GM12891 (cell line): ENCODE results near the gene C17orf50. TPM values are rescaled to one million over a fixed set of nuclear protein-coding genes. Genes with fewer than 3 reads are reported as not detected.

Source experiments
- DNase-seq: peaks from one replicate; pipeline ENCODE4 v3.0.0; 2011; ENCODE audit warnings: low spot score; ENCODE audit not compliant: insufficient read length
- FAIRE-seq: peaks from 2 replicates; lab custom pipeline; 2011; peaks lifted over from hg19 to GRCh38; lab: Jason Lieb, UNC
- PAX5 ChIP-seq: IDR thresholded peaks from 2 replicates; pipeline ENCODE4 v1.6.1; 2011; ENCODE audit warnings: low read length, moderate library complexity, mild to moderate bottlenecking; ENCODE audit not compliant: insufficient read depth, severe bottlenecking
- POLR2A ChIP-seq: IDR thresholded peaks from 2 replicates; pipeline ENCODE4 v1.6.1; 2011; ENCODE audit warnings: low read depth, low read length, control low read depth
- POLR2AphosphoS5 ChIP-seq: IDR thresholded peaks from 2 replicates; pipeline ENCODE4 v1.6.1; 2011; ENCODE audit warnings: low read depth, low read length, control low read depth
- POU2F2 ChIP-seq: IDR thresholded peaks from 2 replicates; pipeline ENCODE4 v1.6.1; 2011; ENCODE audit warnings: low read depth, mild to moderate bottlenecking, control low read depth, low read length, moderate library complexity
- SPI1 ChIP-seq: IDR thresholded peaks from 2 replicates; pipeline ENCODE4 v1.6.1; 2011; ENCODE audit warnings: low read depth, low read length, control low read depth
- TAF1 ChIP-seq: IDR thresholded peaks from 2 replicates; pipeline ENCODE4 v1.6.1; 2011; ENCODE audit warnings: low read depth, low read length, control low read depth
- polyA plus RNA-seq: library from polyadenylated mRNA; unstranded; fragments of >200 nt; gene quantifications from one replicate; pipeline ENCODE4 v1.2.1, GENCODE V29; 2012; ENCODE audit warnings: low read depth, missing spikeins, inconsistent platforms; ENCODE audit not compliant: missing spikeins

Gene C17orf50
- polyA plus RNA-seq: not detected

DNA sequence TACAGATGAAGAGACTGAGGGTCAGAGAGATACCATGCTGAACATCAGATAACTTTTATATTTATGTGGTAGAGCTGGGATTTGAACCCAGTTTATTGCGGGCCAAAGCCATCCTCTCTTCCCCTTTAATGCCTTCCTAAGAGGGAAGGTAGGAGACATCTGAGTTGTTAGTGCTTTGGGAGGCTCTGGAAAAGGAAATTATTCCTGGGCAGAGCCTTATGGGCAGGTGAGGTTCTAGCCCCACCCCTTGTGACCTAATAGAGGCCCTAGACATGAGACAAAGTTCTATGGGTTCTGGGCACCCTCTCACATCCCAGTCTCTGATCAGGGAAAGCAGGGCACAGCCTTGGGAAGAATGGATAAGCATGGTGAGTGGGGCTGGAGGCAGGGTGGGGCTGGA lies at the start of gene C17orf50:
C17orf50 (plus strand) TSS at position 301 of the 400 bp plus-strand sequence; CDS start at position 356, 55 bp downstream.
- TF ChIP-seq SPI1: no peak
- TF ChIP-seq POLR2A: no peak
- TF ChIP-seq PAX5: no peak
- TF ChIP-seq POLR2AphosphoS5: no peak
- no peak for TF ChIP-seq TAF1
- no peak for TF ChIP-seq POU2F2
- no peak for DNase-seq
- no peak for FAIRE-seq

DNA sequence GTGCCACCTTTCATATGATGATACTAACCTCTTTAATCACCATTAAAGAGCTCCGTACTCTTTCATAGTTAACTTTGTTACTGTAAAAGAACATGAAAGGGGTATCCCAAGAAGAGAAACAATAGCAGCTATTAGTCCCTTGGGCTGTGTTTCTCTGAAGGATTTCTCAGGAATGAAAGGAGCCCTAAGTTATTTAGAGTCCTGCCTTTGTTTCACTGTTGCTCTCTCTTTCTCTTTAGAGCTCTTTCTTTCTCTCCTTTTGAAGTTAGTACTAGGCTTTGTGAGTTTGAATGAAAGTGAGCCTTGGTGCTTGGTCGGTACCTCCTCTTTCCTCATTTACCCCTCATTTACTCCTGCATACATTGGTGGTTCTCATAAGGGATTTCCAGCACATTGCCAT lies 49.7 kb upstream of the C17orf50 start:
- FAIRE-seq (no peak), DNase-seq (no peak)
- no peak for TF ChIP-seq TAF1
- no peak for TF ChIP-seq PAX5
- TF ChIP-seq POU2F2: no peak
- TF ChIP-seq POLR2AphosphoS5: no peak
- TF ChIP-seq POLR2A: no peak
- TF ChIP-seq SPI1: no peak

DNA sequence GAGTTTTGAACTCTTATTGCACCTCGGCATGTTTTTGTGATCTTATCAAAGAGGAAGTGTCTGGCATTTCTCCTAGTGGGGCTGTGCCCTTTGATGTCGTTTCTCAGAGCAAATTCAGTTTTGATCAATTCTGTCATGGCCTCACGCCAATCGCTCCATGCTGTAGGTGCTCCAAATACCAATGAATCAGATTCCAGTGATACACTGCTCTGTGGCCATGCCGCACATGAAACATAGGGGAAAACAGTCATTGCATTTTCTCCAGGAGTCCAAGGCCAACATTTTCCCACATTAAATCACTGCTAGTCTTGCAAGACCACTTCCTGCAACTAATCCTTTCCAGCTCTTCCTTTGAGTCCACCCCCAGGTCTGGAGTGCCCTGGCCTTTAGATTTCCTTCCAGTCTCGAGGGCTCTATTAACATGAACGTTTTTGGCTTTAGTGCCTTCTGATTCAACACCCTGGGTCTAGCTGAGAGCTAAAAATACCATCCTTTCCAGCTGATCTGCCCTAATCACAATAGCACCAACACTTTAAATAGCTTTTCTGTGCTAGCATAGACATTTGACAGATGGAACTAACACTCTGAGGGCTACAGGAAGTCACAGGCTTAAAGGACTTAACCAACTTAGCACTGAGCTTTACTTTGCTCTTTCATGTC lies 47.5 kb upstream of the C17orf50 start:
- DNase-seq (no peak), FAIRE-seq (no peak)
- TF ChIP-seq POLR2A (no peak), POLR2AphosphoS5 (no peak), PAX5 (no peak), SPI1 (no peak), POU2F2 (no peak), TAF1 (no peak)

DNA sequence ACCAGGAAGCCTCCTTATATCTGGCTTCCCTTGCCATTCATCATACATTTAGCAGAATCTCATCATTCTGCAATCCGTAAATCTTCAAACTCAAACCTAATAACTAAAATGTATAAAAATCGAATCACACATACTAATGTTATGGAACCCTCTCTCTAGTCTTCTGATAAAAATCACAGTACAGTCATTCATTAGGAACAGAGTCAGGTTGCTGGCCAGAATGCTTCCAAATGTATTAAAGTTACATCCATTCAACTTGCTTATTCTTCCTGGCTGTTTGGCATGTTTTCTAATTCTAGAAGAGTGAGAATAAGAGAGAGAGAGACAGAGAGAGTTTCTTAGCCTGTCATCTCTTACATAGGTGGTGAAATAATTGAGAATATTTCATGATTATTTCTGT lies 45.7 kb upstream of the C17orf50 start:
- no peak for DNase-seq
- no peak for FAIRE-seq

DNA sequence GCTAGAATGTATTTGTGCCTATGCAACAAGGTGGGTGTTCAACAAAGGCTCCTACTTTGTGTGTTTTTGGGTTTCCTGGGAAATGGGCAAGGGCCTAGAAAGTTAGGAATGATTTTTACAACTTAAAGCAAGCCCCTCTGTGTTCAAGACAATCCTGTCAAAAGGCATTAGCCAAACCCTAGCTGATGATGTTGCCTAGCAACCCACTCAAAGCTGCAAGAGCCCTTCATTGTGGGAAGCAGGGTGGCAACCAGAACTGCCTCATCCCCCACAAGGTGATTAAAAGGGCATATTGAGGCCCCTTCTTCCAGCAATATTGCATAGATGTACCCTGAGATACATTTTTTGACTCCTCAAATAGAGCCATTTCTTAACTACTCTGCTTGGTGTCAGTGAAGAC lies 45.3 kb upstream of the C17orf50 start:
- TF ChIP-seq PAX5: no peak
- TF ChIP-seq POLR2AphosphoS5: no peak
- no peak for TF ChIP-seq POU2F2
- no peak for TF ChIP-seq POLR2A
- no peak for TF ChIP-seq TAF1
- DNase-seq: no peak
- no peak for FAIRE-seq

More for the DNA sequence above, 45.7 kb upstream of the C17orf50 start:
- TF ChIP-seq POLR2AphosphoS5: no peak
- TF ChIP-seq TAF1: no peak
- TF ChIP-seq SPI1: no peak
- TF ChIP-seq POU2F2: no peak
- TF ChIP-seq POLR2A: no peak
- no peak for TF ChIP-seq PAX5

DNA sequence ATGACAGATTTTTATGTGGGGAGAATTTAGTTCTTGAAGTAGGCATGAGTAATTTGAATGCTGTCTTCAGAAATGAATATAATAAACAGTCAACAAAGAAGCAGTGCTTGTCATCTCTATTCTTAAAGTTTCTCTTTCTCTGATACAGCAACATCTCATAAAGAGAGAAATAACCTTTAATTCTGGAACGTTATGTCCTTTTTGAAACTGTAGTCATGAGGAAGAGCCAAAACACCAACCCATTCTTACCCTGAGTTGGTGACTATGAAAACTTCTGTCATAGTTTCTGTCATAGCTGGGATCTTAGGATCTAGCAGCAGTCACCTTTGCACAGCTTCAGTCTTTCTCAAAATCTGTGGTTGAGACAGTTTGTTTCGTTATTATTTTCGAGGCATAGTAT lies 44.5 kb upstream of the C17orf50 start:
- TF ChIP-seq POLR2AphosphoS5 (no peak), POU2F2 (no peak), TAF1 (no peak), PAX5 (no peak), SPI1 (no peak), POLR2A (no peak)
- FAIRE-seq (no peak), DNase-seq (no peak)

DNA sequence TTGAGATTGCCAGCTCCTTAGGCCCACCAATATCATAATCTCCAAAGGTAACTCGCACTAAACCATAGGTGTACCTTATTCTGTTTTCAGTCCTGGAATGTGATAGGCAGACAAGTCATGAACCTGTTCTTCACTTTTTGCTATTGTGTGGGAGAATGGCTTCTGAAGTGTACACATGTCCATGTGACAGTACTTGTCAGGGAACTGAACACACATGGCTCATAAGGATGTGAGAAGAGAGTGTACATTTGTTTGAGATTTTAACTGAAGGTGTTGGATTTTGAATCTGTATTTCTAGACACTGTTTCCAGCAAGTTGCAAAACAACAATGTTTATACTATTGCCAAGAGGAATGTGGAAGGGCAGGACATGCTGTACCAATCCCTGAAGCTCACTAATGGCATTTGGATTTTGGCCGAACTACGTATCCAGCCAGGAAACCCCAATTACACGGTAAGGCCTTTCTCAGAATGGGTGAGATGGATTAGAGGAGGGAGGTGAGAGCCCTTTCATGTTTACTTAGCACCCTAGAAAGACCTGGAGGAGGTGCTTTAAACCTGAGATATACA lies 43.7 kb upstream of the C17orf50 start:
- DNase-seq: no peak
- TF ChIP-seq POLR2AphosphoS5: no peak
- no peak for TF ChIP-seq PAX5
- no peak for FAIRE-seq

DNA sequence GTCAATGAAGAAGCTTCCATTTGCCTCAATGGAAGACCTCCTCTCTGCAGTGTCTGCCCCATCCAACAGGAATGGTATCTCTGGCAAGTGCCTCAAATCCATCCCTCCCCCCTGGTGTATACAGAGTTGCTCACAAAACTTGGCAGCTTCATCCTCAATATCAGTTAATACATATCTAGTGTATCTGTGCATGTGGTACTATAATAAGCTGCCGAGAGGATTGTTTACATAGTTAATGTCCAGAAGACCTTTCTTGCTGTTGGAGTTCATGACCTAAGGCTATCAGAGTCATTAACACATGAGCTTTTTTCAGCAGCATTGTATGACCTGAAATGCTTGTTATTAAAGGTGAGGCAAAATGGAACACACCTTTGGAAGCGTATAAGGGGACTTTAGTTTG lies 43.2 kb upstream of the C17orf50 start:
- DNase-seq: no peak
- no peak for FAIRE-seq
- no peak for TF ChIP-seq POU2F2

DNA sequence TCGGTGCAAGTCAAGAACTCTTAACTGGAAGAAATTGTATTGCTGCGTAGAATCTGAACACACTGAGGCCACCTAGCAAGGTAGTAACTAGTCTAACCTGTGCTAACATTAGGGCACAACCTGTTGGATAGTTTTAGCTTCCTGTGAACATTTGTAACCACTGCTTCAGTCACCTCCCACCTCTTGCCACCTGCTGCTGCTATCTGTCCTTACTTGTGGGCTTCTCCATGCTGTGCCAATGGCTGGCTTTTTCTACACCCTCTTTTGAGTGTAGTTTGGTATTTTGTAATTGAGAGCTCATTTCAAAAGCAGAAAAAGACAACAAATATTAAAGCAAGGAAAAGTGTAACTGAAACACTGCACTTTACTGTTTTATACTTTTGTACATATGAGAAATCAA lies 37.0 kb upstream of the C17orf50 start:
- TF ChIP-seq POLR2AphosphoS5 (no peak), POU2F2 (no peak), SPI1 (no peak), POLR2A (no peak), PAX5 (no peak), TAF1 (no peak)

DNA sequence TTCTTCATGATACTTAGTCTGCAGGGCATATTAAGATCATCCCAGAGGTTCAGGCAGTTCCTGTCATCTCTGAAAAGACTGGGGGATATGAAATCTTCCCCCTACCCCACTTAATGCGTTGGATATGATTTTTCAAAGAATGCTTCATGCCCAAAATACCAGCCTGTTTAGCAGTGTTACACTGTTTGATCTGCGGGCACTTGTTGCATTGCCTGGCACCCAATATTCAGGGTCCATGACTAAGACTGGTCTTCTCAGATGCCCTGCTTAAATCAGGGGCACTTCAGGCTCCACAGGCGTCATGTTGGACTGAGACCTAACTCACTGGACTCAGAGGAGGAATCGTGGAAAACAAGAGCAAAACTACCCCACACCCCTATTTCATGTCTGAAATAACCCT lies 35.6 kb upstream of the C17orf50 start:
- TF ChIP-seq POU2F2 (no peak), POLR2A (no peak), TAF1 (no peak), PAX5 (no peak), POLR2AphosphoS5 (no peak), SPI1 (no peak)
- no peak for FAIRE-seq
- no peak for DNase-seq

More for the DNA sequence above, 37.0 kb upstream of the C17orf50 start:
- no peak for FAIRE-seq
- DNase-seq: no peak

DNA sequence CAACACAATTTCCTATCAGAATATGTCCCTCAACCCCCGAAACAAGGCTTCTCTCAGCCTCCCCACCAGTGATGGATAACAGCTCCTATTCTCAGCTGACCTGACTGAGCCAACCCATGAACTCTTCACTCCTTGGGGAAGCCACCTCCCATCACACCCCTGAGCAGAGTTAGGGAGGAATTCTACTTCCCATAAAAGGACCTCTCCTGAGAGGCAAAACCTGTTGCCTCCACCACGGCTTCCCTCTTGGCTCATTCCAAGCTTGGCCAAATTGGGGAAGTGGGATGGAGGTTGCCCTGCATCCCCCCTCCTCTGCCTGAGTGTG lies 34.9 kb upstream of the C17orf50 start:
- FAIRE-seq (no peak), DNase-seq (no peak)
- TF ChIP-seq SPI1: no peak
